ENCODE data around the gene RAB25. TPM values are rescaled to one million over a fixed set of nuclear protein-coding genes. Genes with fewer than 3 reads are reported as not detected.

RAB25 gene
- polyA plus RNA-seq, 1 experiment, result not detected

DNA sequence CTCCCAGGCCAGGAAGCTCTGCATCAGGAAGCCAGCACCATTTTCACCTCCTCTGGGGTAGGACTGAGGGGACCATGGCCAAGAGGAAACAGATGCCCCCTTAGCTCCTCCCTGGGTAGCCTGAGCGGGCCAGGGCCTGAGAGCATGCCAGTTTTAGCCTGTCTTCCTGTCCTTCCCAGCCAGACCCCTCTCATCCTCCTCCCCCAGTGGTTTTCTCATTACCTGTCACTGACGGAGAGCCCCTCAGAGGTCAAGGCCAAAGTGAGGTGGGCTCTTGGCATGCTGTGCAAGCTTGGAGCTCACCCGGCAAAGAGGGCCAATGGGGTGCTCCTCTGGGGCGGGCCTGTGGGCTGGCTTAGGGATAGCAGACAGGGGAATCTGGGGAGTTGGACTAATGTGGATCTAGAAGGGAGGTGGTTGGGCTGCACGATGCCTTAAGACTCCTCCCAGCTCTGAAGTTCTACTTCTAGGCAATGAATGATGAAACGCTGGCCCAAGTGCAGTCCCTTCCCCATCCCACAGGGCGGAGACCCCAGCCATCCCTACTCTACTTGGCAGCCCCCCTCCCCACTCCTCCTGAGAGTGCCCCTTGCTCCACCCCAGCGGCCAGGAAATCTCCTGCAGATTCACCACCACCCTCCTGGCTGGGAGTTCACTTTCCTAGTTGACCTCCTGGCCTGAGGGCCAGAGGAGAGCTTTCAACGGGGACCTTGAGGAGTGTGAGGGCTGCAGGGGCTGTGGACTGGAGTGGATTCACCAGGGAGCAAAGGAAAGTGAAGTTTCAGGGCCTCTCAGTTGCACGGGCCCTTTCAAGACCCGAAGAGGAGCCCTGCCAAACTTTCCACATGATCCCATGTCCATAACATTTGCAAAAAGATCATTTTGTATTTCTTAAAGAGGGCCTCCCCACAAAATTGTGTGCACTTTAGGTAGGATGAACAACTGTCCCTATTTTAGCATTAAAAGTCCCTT, 44.2 kb downstream of the RAB25 start:
- Histone ChIP-seq H3K9me3 (ENCODE audit: control insufficient read depth, insufficient read depth, low read length) (no peaks in the 10 kb centered on the region), H3K27me3 (ENCODE audit: control insufficient read depth, insufficient read depth, low read length) (no peaks in the 10 kb centered on the region), H3K4me3 (ENCODE audit: low read depth, low read length) (no peak overlapping the region), H3K27ac (ENCODE audit: low read depth, low read length) (peak overlapping the region; percentile 97)
- CTCF ChIA-PET, result interaction anchor here (0.6 to 20.2 kb wide), 7 partner anchors 9 to 928 kb away, joined by 3 to 682 read pairs (median 4); partner anchors contain the start of gene LMNA
- POLR2A ChIA-PET, result interaction anchor here (0.6 to 3.3 kb wide), 7 partner anchors 9 to 24 kb away, joined by 3 to 16 read pairs (median 7); partner anchors contain the start of gene LMNA
- DNase-seq (ENCODE audit: low read depth, low spot score), result no peak
- no peak for TF ChIP-seq CTCF (IDR thresholded peaks at IDR 0.05; ENCODE audit: low read depth, low read length)

GRCh38 chr1:156106624-156107488, 45.9 kb downstream of the RAB25 start:
- no peak for TF ChIP-seq CTCF (IDR thresholded peaks at IDR 0.05; ENCODE audit: low read depth, low read length)
- H3K9me3 ChIP-seq (ENCODE audit: control insufficient read depth, insufficient read depth, low read length), result no peaks in the 10 kb centered on the region
- H3K27me3 ChIP-seq (ENCODE audit: control insufficient read depth, insufficient read depth, low read length), result no peaks in the 10 kb centered on the region
- peak overlapping the region; percentile 11; the same call in 1 of the 2 replicates for H3K4me3 ChIP-seq (ENCODE audit: low read depth, low read length)
- POLR2A ChIA-PET, result interaction anchor here (0.6 to 2.3 kb wide), 6 partner anchors 9 to 135 kb away, joined by 3 to 8 read pairs (median 5); no protein-coding TSS in a partner anchor
- no peak for DNase-seq (ENCODE audit: low read depth, low spot score)
- H3K27ac ChIP-seq (ENCODE audit: low read depth, low read length), result peak overlapping the region; percentile 97
- CTCF ChIA-PET, result interaction anchor here (0.5 to 20.2 kb wide), 5 partner anchors 10 to 118 kb away, joined by 3 to 682 read pairs (median 5); partner anchors contain the start of gene LMNA

GRCh38 chr1:156108057-156108456, 47.1 kb downstream of the RAB25 start:
- no peaks in the 10 kb centered on the region for H3K9me3 ChIP-seq (ENCODE audit: control insufficient read depth, insufficient read depth, low read length)
- H3K27ac ChIP-seq (ENCODE audit: low read depth, low read length), result no peak overlapping the region
- POLR2A ChIA-PET, result interaction anchor here (0.6 to 2.3 kb wide), 2 partner anchors 8 to 37 kb away, joined by 8 to 9 read pairs; no protein-coding TSS in a partner anchor
- CTCF ChIA-PET, result interaction anchor here (20.2 kb wide), 1 partner anchor 19 kb away, joined by 682 read pairs; the partner anchor contains the start of gene LMNA
- TF ChIP-seq CTCF (IDR thresholded peaks at IDR 0.05; ENCODE audit: low read depth, low read length), result no peak
- DNase-seq (ENCODE audit: low read depth, low spot score), result no peak
- no peak overlapping the region for H3K4me3 ChIP-seq (ENCODE audit: low read depth, low read length)
- H3K27me3 ChIP-seq (ENCODE audit: control insufficient read depth, insufficient read depth, low read length), result no peaks in the 10 kb centered on the region

- ChIA-PET POLR2A (no interaction called here), CTCF (interaction anchor here (1.3 to 2.1 kb wide), 2 partner anchors 12 to 21 kb away, joined by 6 to 8 read pairs; no protein-coding TSS in a partner anchor)
- no peak overlapping the region for H3K27ac ChIP-seq (ENCODE audit: low read depth, low read length)
- TF ChIP-seq CTCF (IDR thresholded peaks at IDR 0.05; ENCODE audit: low read depth, low read length), result no peak
- DNase-seq (ENCODE audit: low read depth, low spot score), result no peak
- no peaks in the 10 kb centered on the region for H3K27me3 ChIP-seq (ENCODE audit: control insufficient read depth, insufficient read depth, low read length)
- no peak overlapping the region for H3K4me3 ChIP-seq (ENCODE audit: low read depth, low read length)
- no peaks in the 10 kb centered on the region for H3K9me3 ChIP-seq (ENCODE audit: control insufficient read depth, insufficient read depth, low read length)
Measured at GRCh38 chr1:156108664-156109241, 47.8 kb downstream of the RAB25 start.

Measured in AG04450 (cell line).